ENCODE results near the gene GFPT2.

The GFPT2 gene

GRCh38 chr5:180333661-180334060 is 19.5 kb downstream of the GFPT2 start:
- no peak for DNase-seq (ENCODE audit: low read depth)

- no peak for DNase-seq (ENCODE audit: low read depth)
Measured at GRCh38 chr5:180332861-180333260, 20.3 kb downstream of the GFPT2 start.

GRCh38 chr5:180332051-180332517 is 21.1 kb downstream of the GFPT2 start:
- DNase-seq (ENCODE audit: low read depth): no peak

- no peak for DNase-seq (ENCODE audit: low read depth)
Measured at GRCh38 chr5:180331647-180331950, 21.5 kb downstream of the GFPT2 start.

GRCh38 chr5:180330810-180331646 is 22.1 kb downstream of the GFPT2 start:
- DNase-seq (ENCODE audit: low read depth): no peak

- DNase-seq (ENCODE audit: low read depth): no peak
Measured at GRCh38 chr5:180330270-180330648, 22.9 kb downstream of the GFPT2 start.

GRCh38 chr5:180329606-180330269 is 23.4 kb downstream of the GFPT2 start:
- DNase-seq (ENCODE audit: low read depth): no peak

GRCh38 chr5:180329138-180329435 is 24.0 kb downstream of the GFPT2 start:
- no peak for DNase-seq (ENCODE audit: low read depth)

GRCh38 chr5:180328296-180329137 is 24.6 kb downstream of the GFPT2 start:
- DNase-seq (ENCODE audit: low read depth): peak; percentile 78

- DNase-seq (ENCODE audit: low read depth): no peak
Measured at GRCh38 chr5:180326989-180327565, 26.1 kb downstream of the GFPT2 start.

GRCh38 chr5:180324601-180324950 is 28.6 kb downstream of the GFPT2 start:
- no peak for DNase-seq (ENCODE audit: low read depth)

GRCh38 chr5:180323941-180324600 is 29.1 kb downstream of the GFPT2 start:
- DNase-seq (ENCODE audit: low read depth): no peak

- no peak for DNase-seq (ENCODE audit: low read depth)
Measured at GRCh38 chr5:180323160-180323559, 30.0 kb downstream of the GFPT2 start.

- no peak for DNase-seq (ENCODE audit: low read depth)
Measured at GRCh38 chr5:180318456-180319089, 34.6 kb downstream of the GFPT2 start.

GRCh38 chr5:180316586-180316985 is 36.5 kb downstream of the GFPT2 start:
- DNase-seq (ENCODE audit: low read depth): no peak

- peak; percentile 72 for DNase-seq (ENCODE audit: low read depth)
Measured at GRCh38 chr5:180315762-180316212, 37.3 kb downstream of the GFPT2 start.

- no peak for DNase-seq (ENCODE audit: low read depth)
Measured at GRCh38 chr5:180313677-180314505, 39.2 kb downstream of the GFPT2 start.

- no peak for DNase-seq (ENCODE audit: low read depth)
Measured at GRCh38 chr5:180311216-180311615, 41.9 kb downstream of the GFPT2 start.

GRCh38 chr5:180306796-180307195 is 46.3 kb downstream of the GFPT2 start:
- DNase-seq (ENCODE audit: low read depth): no peak

- DNase-seq (ENCODE audit: low read depth): no peak
Measured at GRCh38 chr5:180305481-180305880, 47.7 kb downstream of the GFPT2 start.

All from activated gamma-delta T cell treated with anti-CD3 and anti-CD28 coated beads, Interleukin-2, amount 50 U/mL, for 16 hours (primary cell).